Keratinocyte (primary cell): Measurements from ENCODE around the gene FMN2.

Experiments
- EZH2 ChIP-seq: IDR thresholded peaks from one replicate; pipeline ENCODE4 v1.6.1; 2012; ENCODE audit warnings: inconsistent platforms, mild to moderate bottlenecking, low read length, moderate library complexity
- TF ChIP-seq, protein P1 (sequence below), 3 experiments: IDR thresholded peaks in 1 of 3; conservative IDR thresholded peaks in 1 of 3; optimal IDR thresholded peaks in 1 of 3; 2 replicates in 2 of 3; 3 replicates in 1 of 3; pipeline versions ENCODE3 to v1.5.1; 2011; ENCODE audit warnings: low read length in 3 of 3, mild to moderate bottlenecking in 3 of 3, moderate library complexity in 2 of 3, control low read depth in 1 of 3, inconsistent platforms in 1 of 3; ENCODE audit not compliant: insufficient read depth in 2 of 3; ENCODE audit errors: extremely low read depth in 1 of 3

DNA sequence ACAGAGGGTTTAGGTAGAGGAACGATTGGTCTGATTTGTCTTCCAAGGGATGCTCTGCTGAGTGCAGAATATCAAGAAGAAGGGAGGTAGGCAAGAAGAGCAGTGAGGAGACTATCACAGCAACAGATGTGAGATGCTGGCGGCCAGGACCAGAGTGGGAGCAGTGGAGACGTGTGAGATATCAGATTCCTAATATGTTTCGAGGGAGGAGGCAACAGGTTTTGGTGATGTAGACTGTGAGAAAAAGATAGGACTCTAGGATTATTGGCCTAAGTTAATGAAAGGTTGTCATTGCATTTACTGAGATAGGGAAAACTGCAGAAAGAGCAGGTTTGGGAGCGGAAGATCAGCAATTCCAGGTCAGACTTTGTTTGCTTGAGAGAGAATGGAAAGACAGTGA is 182.9 kb downstream of the FMN2 start:
- TF ChIP-seq, protein P1, sequence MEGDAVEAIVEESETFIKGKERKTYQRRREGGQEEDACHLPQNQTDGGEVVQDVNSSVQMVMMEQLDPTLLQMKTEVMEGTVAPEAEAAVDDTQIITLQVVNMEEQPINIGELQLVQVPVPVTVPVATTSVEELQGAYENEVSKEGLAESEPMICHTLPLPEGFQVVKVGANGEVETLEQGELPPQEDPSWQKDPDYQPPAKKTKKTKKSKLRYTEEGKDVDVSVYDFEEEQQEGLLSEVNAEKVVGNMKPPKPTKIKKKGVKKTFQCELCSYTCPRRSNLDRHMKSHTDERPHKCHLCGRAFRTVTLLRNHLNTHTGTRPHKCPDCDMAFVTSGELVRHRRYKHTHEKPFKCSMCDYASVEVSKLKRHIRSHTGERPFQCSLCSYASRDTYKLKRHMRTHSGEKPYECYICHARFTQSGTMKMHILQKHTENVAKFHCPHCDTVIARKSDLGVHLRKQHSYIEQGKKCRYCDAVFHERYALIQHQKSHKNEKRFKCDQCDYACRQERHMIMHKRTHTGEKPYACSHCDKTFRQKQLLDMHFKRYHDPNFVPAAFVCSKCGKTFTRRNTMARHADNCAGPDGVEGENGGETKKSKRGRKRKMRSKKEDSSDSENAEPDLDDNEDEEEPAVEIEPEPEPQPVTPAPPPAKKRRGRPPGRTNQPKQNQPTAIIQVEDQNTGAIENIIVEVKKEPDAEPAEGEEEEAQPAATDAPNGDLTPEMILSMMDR (optimal IDR thresholded peaks at IDR 0.05 in 1 of 3, IDR thresholded peaks at IDR 0.05 in 1 of 3, conservative IDR thresholded peaks at IDR 0.05 in 1 of 3; ENCODE audit: extremely low read depth in 1 of 3, insufficient read depth in 2 of 3, low read length in 3 of 3) = no peak
- no peak for TF ChIP-seq EZH2
